Left lung (tissue), 10 donors: ENCODE results near the gene RYR2. TPM values are rescaled to one million over a fixed set of nuclear protein-coding genes. Genes with fewer than 3 reads are reported as not detected.

Experiments
- ATAC-seq: fragments of 200-7000 bp; cut with Tn5 transposase; one replicate; pipeline ENCODE4 v1.9.1; 2020; ENCODE audit warnings: moderate library complexity
- DNase-seq, 4 donors: peaks; one replicate each; pipeline ENCODE4 v3.0.0-alpha.2; 2013 to 2020
- H3K27ac ChIP-seq, 2 donors: fragments of 200-600 bp; sonication (generic) in 1 of 2; one replicate each; pipeline versions ENCODE4 v1.5.0 to v1.8.0; 2020 to 2021
- H3K27me3 ChIP-seq, 2 donors: fragments of 200-600 bp; sonication (generic) in 1 of 2; one replicate each; pipeline versions ENCODE4 v1.5.0 to v1.8.0; 2020 to 2021
- H3K36me3 ChIP-seq, 2 donors: fragments of 200-600 bp; sonication (generic) in 1 of 2; one replicate each; pipeline versions ENCODE4 v1.5.0 to v1.8.0; 2020 to 2021
- H3K4me1 ChIP-seq, 2 donors: fragments of 200-600 bp; one replicate each; pipeline ENCODE4 v1.8.0; 2021
- H3K4me3 ChIP-seq, 2 donors: fragments of 200-600 bp; sonication (generic) in 1 of 2; one replicate each; pipeline versions ENCODE4 v1.5.0 to v1.8.0; 2020 to 2021; ENCODE audit warnings: mild to moderate bottlenecking in 1 of 2
- H3K9me3 ChIP-seq, 2 donors: fragments of 200-600 bp; sonication (generic) in 1 of 2; one replicate each; pipeline versions ENCODE4 v1.5.0 to v1.8.0; 2020 to 2021
- CTCF ChIP-seq, 2 donors: fragments of 200-600 bp; sonication (generic) in 1 of 2; IDR thresholded peaks; one replicate each; pipeline versions ENCODE4 v1.5.0 to v1.8.0; 2021; ENCODE audit warnings: antibody characterized with exemption in 2 of 2
- intact Hi-C, 2 donors: fragments of 100-400 bp; cut with DNase I; formaldehyde crosslinking; loops; one replicate each; pipeline versions ENCODE4 v1.11.2 to v1.14.2; 2022
- polyA plus RNA-seq, 6 donors: library from polyadenylated mRNA; unstranded; fragments of 120-200 nt; gene quantifications; one replicate each; pipeline ENCODE4 v1.2.1, GENCODE V29; 2013; ENCODE audit not compliant: insufficient read length in 6 of 6
- total RNA-seq, 2 donors: library from RNA; stranded (reverse); fragmentation: NEBNext Ultra II Directional; extraction: Animal tissue kit (Norgen Biotek cat#: 25700); gene quantifications; one replicate each; pipeline ENCODE4 v1.2.1, GENCODE V29; 2021
- donor health status: DM: no; HTN: yes; CAD: no.
- donor health status: DM: no; HTN: no; CAD: no.

The RYR2 gene
- total and polyA plus RNA-seq, 8 donors: 4.7 to 10.3 (median 7.6) TPM

GRCh38 chr1:237471956-237472355 lies 430.0 kb downstream of the RYR2 start:
- no peak for TF ChIP-seq CTCF (IDR thresholded peaks at IDR 0.05)
- H3K27me3 ChIP-seq: no peaks in the 10 kb centered on the region

GRCh38 chr1:237473854-237474253 lies 431.9 kb downstream of the RYR2 start:
- H3K27ac ChIP-seq: no peak overlapping the region
- ATAC-seq: no peak
- DNase-seq: no peak
- no peaks in the 10 kb centered on the region for H3K36me3 ChIP-seq
- H3K9me3 ChIP-seq: no peaks in the 10 kb centered on the region
- no peaks in the 10 kb centered on the region for H3K27me3 ChIP-seq
- TF ChIP-seq CTCF (IDR thresholded peaks at IDR 0.05): no peak
- intact Hi-C loops: no loop called here
- no peaks in the 10 kb centered on the region for H3K4me1 ChIP-seq
- no peak overlapping the region for H3K4me3 ChIP-seq

More at GRCh38 chr1:237471956-237472355, 430.0 kb downstream of the RYR2 start:
- Histone ChIP-seq H3K4me1 (no peaks in the 10 kb centered on the region), H3K4me3 (no peak overlapping the region), H3K36me3 (no peaks in the 10 kb centered on the region), H3K9me3 (no peaks in the 10 kb centered on the region), H3K27ac (no peak overlapping the region)
- intact Hi-C loops: no loop called here
- DNase-seq: peak in 2 of 4 donors; percentile 29 to 41
- no peak for ATAC-seq

GRCh38 chr1:237478082-237478481 lies 436.1 kb downstream of the RYR2 start:
- Histone ChIP-seq H3K4me1 (no peaks in the 10 kb centered on the region), H3K9me3 (no peaks in the 10 kb centered on the region), H3K4me3 (no peak overlapping the region), H3K27me3 (no peaks in the 10 kb centered on the region), H3K27ac (no peak overlapping the region), H3K36me3 (no peaks in the 10 kb centered on the region)
- intact Hi-C loops: no loop called here
- no peak for TF ChIP-seq CTCF (IDR thresholded peaks at IDR 0.05)
- DNase-seq: no peak
- no peak for ATAC-seq

- no peak overlapping the region for H3K4me3 ChIP-seq
- no peaks in the 10 kb centered on the region for H3K9me3 ChIP-seq
- H3K4me1 ChIP-seq: no peaks in the 10 kb centered on the region
- no peak for TF ChIP-seq CTCF (IDR thresholded peaks at IDR 0.05)
- intact Hi-C loops: no loop called here
- no peak overlapping the region for H3K27ac ChIP-seq
- ATAC-seq (no peak), DNase-seq (no peak)
- H3K27me3 ChIP-seq: no peaks in the 10 kb centered on the region
- no peaks in the 10 kb centered on the region for H3K36me3 ChIP-seq
These were observed 436.9 kb downstream of the RYR2 start for GRCh38 chr1:237478842-237479241.

- DNase-seq: no peak
- no peaks in the 10 kb centered on the region for H3K4me1 ChIP-seq
- ATAC-seq: no peak
- intact Hi-C loops: no loop called here
- no peak for TF ChIP-seq CTCF (IDR thresholded peaks at IDR 0.05)
- H3K4me3 ChIP-seq: no peak overlapping the region
- H3K27me3 ChIP-seq: no peaks in the 10 kb centered on the region
- no peaks in the 10 kb centered on the region for H3K9me3 ChIP-seq
- no peak overlapping the region for H3K27ac ChIP-seq
- no peaks in the 10 kb centered on the region for H3K36me3 ChIP-seq
These were observed 440.8 kb downstream of the RYR2 start for GRCh38 chr1:237482777-237483176.
